Body of pancreas (tissue), 4 donors: Measurements from ENCODE around the gene SORCS2. TPM values are rescaled to one million over a fixed set of nuclear protein-coding genes. Genes with fewer than 3 reads are reported as not detected.

ENCODE experiments used
- ATAC-seq: fragments of 150-250 bp; one replicate; pipeline ENCODE4 v1.9.1; 2016
- DNase-seq, 4 donors: peaks; one replicate each; pipeline ENCODE4 v3.0.0-alpha.2; 2019
- H3K27ac ChIP-seq, 4 donors: fragments of 200-600 bp; sonication (generic); 1 replicate in 3 of 4; 2 replicates in 1 of 4; pipeline versions ENCODE4 v1.5.1 to v1.6.1; 2016 to 2019; ENCODE audit warnings: mild to moderate bottlenecking in 1 of 4, mixed read lengths in 1 of 4, moderate library complexity in 1 of 4
- H3K27me3 ChIP-seq, 2 donors: fragments of 200-600 bp; sonication (generic); one replicate each; pipeline ENCODE4 v1.6.0; 2016; ENCODE audit warnings: mild to moderate bottlenecking in 1 of 2
- H3K36me3 ChIP-seq, 2 donors: fragments of 200-600 bp; sonication (generic); replicated peaks in 1 of 2; 2 replicates each; pipeline ENCODE4 v1.5.1; 2016; ENCODE audit warnings: low read depth in 2 of 2; ENCODE audit not compliant: insufficient read depth in 1 of 2
- H3K4me1 ChIP-seq: fragments of 200-600 bp; sonication (generic); one replicate; pipeline ENCODE4 v1.6.0; 2016
- H3K4me3 ChIP-seq, 2 donors: fragments of 200-600 bp; sonication (generic); 1 replicate in 1 of 2; 2 replicates in 1 of 2; pipeline ENCODE4 v1.5.1; 2016 to 2019
- H3K9me3 ChIP-seq, 3 donors: fragments of 200-600 bp; sonication (generic); 1 replicate in 2 of 3; 2 replicates in 1 of 3; pipeline ENCODE4 v1.5.1; 2016
- POLR2A ChIP-seq, 3 donors: fragments of 450-650 bp; IDR thresholded peaks; one replicate each; pipeline ENCODE4 v1.6.1; 2016; ENCODE audit warnings: antibody characterized with exemption in 3 of 3, mild to moderate bottlenecking in 2 of 3
- WGBS, 2 donors: methylation state at CpG; one replicate each; pipeline ENCODE4 v1.1.5; 2017; 5-methylcytosine and 5-hydroxymethylcytosine counted together
- intact Hi-C: fragments of 100-400 bp; cut with DNase I; formaldehyde crosslinking; loops from one replicate; pipeline ENCODE4 v1.15.1; 2023
- total RNA-seq, 2 donors: library from RNA; depleted of rRNA; stranded (reverse); fragments of >200 nt; gene quantifications; one replicate each; pipeline ENCODE4 v1.1.0, GENCODE V29; 2016
- TF ChIP-seq, protein P1 (sequence below), 7 experiments: fragments of 450-650 bp in 4 of 7; fragments of 200-600 bp in 3 of 7; sonication (generic) in 3 of 7; IDR thresholded peaks; one replicate each; pipeline ENCODE4 v1.5.1; 2016 to 2019; ENCODE audit warnings: antibody characterized with exemption in 7 of 7

SORCS2 gene
- total RNA-seq, 2 donors from 2014 or later: 0.26 to 0.33 TPM

DNA sequence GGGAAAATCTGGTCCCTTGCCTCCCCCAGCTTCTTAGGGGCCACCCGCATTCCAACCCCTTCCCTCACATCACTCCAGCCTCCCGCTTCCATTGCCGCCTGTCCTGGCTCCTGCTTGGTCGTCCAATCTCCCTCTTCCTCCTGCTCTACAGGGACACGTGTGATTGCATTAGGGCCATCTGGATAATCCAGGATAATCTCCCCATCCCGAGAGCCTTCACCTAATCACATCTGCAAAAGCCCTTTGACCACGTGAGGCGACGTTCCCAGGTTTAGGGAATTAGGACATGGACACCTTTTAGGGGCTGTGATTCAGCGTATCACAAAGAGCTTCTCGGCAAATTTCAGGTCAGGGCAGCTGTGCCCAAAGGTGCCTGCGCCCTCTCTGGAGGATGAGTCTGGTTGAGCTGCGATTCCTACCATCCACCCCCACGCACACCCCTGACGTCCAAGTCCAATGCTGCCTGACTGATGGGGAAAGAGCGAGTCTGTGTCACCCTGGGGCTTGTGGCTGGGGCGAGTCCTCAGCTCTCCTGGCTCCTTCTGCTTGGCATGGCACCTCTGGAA lies 137.8 kb downstream of the SORCS2 start:
- WGBS, 2 donors: 64 to 68% methylated on average over 17 of the region's 17 CpGs

DNA sequence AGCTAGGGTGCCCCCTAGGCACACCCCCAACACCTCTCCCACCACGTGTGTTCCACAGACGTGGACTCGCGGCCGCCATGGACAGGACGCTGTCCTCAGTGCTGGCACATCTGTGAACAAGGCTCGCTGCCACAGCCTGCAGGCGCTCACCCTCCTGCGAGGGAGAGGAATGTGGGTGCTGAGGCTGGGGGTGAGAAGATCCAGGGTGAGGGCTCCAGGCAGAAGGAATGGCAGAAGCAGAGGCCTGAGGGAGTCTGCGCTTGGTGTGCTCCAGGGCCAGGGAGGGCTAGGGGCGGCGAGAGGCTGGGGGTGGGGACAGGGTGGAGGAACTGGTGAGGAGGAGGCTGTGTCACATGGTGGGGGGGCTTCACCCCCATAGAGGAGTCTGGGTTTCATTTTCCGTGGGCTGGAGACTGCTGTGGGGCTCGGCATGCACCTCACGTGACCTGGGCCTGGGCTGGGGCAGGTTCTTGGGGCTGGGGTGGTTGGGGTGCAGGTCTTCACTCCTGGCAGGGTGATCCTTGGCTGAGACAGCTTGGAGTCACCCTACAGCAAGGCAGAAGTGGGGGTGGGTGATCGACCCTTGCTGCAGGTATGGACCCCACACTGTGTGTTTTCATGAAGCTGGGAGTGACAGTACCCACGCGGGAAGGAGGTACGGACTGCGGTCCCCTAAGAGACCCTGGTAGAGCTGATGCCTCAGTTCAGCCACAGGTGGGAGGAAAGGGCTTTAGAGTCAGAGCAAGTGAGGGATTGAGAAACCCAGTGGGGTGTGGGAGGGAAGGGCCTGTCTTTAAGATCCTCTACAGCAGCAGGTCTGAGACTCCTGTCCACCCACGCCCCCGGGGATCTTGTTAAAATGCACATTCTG lies 138.7 kb downstream of the SORCS2 start:
- whole genome bisulfite sequencing, 2 donors: 57 to 72% methylated on average over 15 to 22 of the region's 22 CpGs
- intact Hi-C loops: no loop called here

More for the DNA sequence above, 137.8 kb downstream of the SORCS2 start:
- H3K27ac ChIP-seq: no peak overlapping the region
- ATAC-seq (no peak), DNase-seq (no peak)
- H3K36me3 ChIP-seq: no peaks in the 10 kb centered on the region
- no peak for TF ChIP-seq POLR2A (IDR thresholded peaks at IDR 0.05)
- TF ChIP-seq, protein P1, sequence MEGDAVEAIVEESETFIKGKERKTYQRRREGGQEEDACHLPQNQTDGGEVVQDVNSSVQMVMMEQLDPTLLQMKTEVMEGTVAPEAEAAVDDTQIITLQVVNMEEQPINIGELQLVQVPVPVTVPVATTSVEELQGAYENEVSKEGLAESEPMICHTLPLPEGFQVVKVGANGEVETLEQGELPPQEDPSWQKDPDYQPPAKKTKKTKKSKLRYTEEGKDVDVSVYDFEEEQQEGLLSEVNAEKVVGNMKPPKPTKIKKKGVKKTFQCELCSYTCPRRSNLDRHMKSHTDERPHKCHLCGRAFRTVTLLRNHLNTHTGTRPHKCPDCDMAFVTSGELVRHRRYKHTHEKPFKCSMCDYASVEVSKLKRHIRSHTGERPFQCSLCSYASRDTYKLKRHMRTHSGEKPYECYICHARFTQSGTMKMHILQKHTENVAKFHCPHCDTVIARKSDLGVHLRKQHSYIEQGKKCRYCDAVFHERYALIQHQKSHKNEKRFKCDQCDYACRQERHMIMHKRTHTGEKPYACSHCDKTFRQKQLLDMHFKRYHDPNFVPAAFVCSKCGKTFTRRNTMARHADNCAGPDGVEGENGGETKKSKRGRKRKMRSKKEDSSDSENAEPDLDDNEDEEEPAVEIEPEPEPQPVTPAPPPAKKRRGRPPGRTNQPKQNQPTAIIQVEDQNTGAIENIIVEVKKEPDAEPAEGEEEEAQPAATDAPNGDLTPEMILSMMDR (IDR thresholded peaks at IDR 0.05): no peak
- no peaks in the 10 kb centered on the region for H3K27me3 ChIP-seq
- H3K9me3 ChIP-seq: no peaks in the 10 kb centered on the region
- no peaks in the 10 kb centered on the region for H3K4me1 ChIP-seq
- intact Hi-C loops: no loop called here
- H3K4me3 ChIP-seq: no peak overlapping the region

DNA sequence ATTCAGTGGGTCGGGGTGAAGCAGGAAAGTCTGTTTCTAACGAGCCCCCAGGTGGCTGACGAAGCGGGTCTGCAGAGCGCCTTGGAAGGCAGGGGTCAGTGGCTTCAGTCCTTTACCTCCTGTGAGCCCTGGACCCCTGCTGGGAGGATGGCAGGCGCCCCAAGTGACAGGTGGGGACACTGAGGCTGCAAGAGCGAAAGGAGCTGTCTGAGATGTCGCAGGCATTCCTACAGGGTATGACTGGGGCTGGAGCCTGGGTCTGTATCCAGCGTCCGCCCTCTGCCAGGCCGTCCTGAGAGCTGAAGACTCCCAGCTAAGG lies 139.3 kb downstream of the SORCS2 start:
- intact Hi-C loops: no loop called here
- no peaks in the 10 kb centered on the region for H3K27me3 ChIP-seq
- WGBS, 2 donors: 61 to 64% methylated on average over 6 to 11 of the region's 11 CpGs

More for the DNA sequence above, 138.7 kb downstream of the SORCS2 start:
- no peak for ATAC-seq
- Histone ChIP-seq H3K4me3 (no peak overlapping the region), H3K36me3 (no peaks in the 10 kb centered on the region), H3K27me3 (no peaks in the 10 kb centered on the region), H3K9me3 (no peaks in the 10 kb centered on the region), H3K4me1 (no peaks in the 10 kb centered on the region), H3K27ac (no peak overlapping the region)
- no peak for DNase-seq
- TF ChIP-seq, protein P1 (IDR thresholded peaks at IDR 0.05): no peak
- TF ChIP-seq POLR2A (IDR thresholded peaks at IDR 0.05): no peak

DNA sequence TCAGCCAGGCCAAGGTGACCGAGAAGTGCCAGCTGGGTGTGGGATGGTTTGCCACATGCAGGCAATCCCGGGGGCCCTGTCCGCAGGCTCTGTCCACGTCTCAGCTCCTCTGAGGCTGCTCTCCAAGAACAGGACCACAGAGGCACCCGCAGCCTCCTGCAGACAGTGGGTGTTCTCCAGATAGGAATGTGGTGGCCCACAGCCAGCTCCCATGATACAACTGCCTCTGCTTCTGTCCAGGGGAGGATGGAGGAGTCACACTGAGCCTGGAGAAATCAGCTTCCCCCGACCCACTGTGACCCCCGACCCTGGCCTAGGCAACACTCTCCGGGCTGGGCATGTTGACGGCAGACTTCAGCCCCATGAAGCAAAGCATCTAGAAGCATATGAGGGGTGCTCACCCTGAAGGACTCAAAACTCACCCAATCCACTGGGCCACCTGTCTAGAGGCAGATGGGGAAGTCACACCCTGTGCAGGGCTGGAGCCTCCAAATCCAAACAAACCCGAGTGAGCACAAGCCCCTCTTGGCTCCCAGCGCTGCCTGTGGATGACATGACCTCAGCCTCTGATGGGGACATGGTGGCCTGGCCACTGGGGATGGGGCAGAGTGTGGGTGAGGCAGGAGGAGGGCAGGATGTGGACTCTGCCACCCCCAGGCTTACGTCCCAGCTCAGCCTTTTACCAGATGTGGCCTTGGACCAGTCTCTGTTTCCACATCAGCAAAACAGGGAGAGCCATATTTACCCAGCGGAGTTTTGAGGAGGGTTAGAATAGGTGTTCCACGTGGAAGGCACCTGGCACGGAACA lies 140.1 kb downstream of the SORCS2 start:
- 48 to 60% methylated on average over 4 to 15 of the region's 15 CpGs for WGBS, 2 donors
- ATAC-seq (no peak), DNase-seq (peak; percentile 17 to 47 (median 32))
- no peak overlapping the region for H3K4me3 ChIP-seq
- H3K36me3 ChIP-seq: no peaks in the 10 kb centered on the region
- H3K27me3 ChIP-seq: no peaks in the 10 kb centered on the region
- H3K4me1 ChIP-seq: no peaks in the 10 kb centered on the region
- intact Hi-C loops: no loop called here
- H3K27ac ChIP-seq: no peak overlapping the region
- no peak for TF ChIP-seq POLR2A (IDR thresholded peaks at IDR 0.05)
- TF ChIP-seq, protein P1 (IDR thresholded peaks at IDR 0.05): no peak
- no peaks in the 10 kb centered on the region for H3K9me3 ChIP-seq

More for the DNA sequence above, 139.3 kb downstream of the SORCS2 start:
- Histone ChIP-seq H3K36me3 (no peaks in the 10 kb centered on the region), H3K27ac (no peak overlapping the region), H3K4me3 (no peak overlapping the region), H3K4me1 (no peaks in the 10 kb centered on the region), H3K9me3 (no peaks in the 10 kb centered on the region)
- ATAC-seq: no peak
- no peak for DNase-seq
- TF ChIP-seq POLR2A (IDR thresholded peaks at IDR 0.05): no peak
- TF ChIP-seq, protein P1 (IDR thresholded peaks at IDR 0.05): no peak
